Measurements from ENCODE around the gene MARCHF10. TPM values are rescaled to one million over a fixed set of nuclear protein-coding genes. Genes with fewer than 3 reads are reported as not detected.

Gene MARCHF10
- total RNA-seq, 4 donors from 2014 or later: under 0.01 to 0.41 (median 0.18) TPM; not detected in 1

- TF ChIP-seq POLR2A (IDR thresholded peaks at IDR 0.05): no peak
- TF ChIP-seq, protein P1, sequence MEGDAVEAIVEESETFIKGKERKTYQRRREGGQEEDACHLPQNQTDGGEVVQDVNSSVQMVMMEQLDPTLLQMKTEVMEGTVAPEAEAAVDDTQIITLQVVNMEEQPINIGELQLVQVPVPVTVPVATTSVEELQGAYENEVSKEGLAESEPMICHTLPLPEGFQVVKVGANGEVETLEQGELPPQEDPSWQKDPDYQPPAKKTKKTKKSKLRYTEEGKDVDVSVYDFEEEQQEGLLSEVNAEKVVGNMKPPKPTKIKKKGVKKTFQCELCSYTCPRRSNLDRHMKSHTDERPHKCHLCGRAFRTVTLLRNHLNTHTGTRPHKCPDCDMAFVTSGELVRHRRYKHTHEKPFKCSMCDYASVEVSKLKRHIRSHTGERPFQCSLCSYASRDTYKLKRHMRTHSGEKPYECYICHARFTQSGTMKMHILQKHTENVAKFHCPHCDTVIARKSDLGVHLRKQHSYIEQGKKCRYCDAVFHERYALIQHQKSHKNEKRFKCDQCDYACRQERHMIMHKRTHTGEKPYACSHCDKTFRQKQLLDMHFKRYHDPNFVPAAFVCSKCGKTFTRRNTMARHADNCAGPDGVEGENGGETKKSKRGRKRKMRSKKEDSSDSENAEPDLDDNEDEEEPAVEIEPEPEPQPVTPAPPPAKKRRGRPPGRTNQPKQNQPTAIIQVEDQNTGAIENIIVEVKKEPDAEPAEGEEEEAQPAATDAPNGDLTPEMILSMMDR (IDR thresholded peaks at IDR 0.05): no peak
- H3K36me3 ChIP-seq: no peaks in the 10 kb centered on the region
- H3K9me3 ChIP-seq: no peaks in the 10 kb centered on the region
- H3K4me1 ChIP-seq: no peaks in the 10 kb centered on the region
- DNase-seq: no peak
- H3K27me3 ChIP-seq: no peaks in the 10 kb centered on the region
- H3K4me3 ChIP-seq: no peak overlapping the region
- no peak overlapping the region for H3K27ac ChIP-seq
- intact Hi-C loops (cut with DNase I; ENCODE audit: low total_unique reads): no loop called here
Observed at GRCh38 chr17:62666801-62667591, 141.1 kb downstream of the MARCHF10 start.

DNA sequence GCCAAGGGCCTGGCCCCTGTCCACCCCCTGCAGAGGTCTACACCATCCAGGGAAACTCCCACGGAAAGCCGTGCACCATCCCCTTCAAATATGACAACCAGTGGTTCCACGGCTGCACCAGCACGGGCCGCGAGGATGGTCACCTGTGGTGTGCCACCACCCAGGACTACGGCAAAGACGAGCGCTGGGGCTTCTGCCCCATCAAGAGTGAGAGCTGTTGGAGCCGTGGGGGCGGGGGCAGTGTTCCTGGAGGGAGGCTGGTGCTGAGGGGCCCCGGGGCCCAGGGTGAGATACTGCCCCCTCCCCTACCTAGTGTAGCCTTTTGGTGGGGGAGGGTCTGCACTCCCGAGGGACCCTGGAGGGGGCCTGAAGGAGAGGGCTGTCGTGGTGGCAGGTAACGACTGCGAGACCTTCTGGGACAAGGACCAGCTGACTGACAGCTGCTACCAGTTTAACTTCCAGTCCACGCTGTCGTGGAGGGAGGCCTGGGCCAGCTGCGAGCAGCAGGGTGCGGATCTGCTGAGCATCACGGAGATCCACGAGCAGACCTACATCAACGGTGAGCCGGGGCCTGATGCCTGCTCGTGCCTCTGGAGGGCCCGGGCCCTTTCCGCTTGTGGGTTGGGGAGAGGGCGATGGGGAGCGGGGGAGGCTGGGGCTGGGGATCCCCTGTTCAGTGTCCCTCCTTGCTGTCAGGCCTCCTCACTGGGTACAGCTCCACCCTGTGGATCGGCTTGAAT lies 141.9 kb downstream of the MARCHF10 start:
- H3K4me3 ChIP-seq: no peak overlapping the region
- H3K4me1 ChIP-seq: no peaks in the 10 kb centered on the region
- TF ChIP-seq, protein P1 (IDR thresholded peaks at IDR 0.05): no peak
- no peak for TF ChIP-seq POLR2A (IDR thresholded peaks at IDR 0.05)
- DNase-seq: no peak
- H3K9me3 ChIP-seq: no peaks in the 10 kb centered on the region
- H3K36me3 ChIP-seq: no peaks in the 10 kb centered on the region
- intact Hi-C loops (cut with DNase I; ENCODE audit: low total_unique reads): no loop called here
- no peaks in the 10 kb centered on the region for H3K27me3 ChIP-seq
- H3K27ac ChIP-seq: no peak overlapping the region

DNA sequence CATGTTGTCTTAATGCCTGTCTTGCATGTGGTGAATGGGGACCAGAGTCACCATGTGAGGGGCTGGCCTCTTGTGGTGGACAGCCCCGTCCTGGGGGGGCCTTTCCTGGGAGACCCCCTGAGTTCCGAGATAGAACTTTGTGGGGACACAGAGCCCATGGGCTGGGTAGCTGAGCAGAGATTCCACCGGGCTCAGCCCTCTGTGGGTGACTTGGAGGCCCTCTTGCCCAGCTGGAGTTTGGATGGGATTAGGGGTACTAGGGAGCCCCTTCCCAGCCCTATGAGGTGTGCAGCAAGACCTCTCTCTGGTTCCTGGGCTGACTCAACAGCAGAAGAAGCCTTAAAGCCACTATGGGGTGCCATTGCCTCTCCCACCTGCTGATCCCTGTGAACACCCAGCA lies 142.5 kb downstream of the MARCHF10 start:
- Histone ChIP-seq H3K36me3 (no peaks in the 10 kb centered on the region), H3K4me1 (no peaks in the 10 kb centered on the region), H3K4me3 (no peak overlapping the region), H3K27me3 (no peaks in the 10 kb centered on the region), H3K9me3 (peaks cover 0 to under 1% of the 10 kb centered on the region in 2 donors), H3K27ac (no peak overlapping the region)
- no peak for DNase-seq
- TF ChIP-seq, protein P1 (IDR thresholded peaks at IDR 0.05): no peak
- TF ChIP-seq POLR2A (IDR thresholded peaks at IDR 0.05): no peak
- intact Hi-C loops (cut with DNase I; ENCODE audit: low total_unique reads): no loop called here

DNA sequence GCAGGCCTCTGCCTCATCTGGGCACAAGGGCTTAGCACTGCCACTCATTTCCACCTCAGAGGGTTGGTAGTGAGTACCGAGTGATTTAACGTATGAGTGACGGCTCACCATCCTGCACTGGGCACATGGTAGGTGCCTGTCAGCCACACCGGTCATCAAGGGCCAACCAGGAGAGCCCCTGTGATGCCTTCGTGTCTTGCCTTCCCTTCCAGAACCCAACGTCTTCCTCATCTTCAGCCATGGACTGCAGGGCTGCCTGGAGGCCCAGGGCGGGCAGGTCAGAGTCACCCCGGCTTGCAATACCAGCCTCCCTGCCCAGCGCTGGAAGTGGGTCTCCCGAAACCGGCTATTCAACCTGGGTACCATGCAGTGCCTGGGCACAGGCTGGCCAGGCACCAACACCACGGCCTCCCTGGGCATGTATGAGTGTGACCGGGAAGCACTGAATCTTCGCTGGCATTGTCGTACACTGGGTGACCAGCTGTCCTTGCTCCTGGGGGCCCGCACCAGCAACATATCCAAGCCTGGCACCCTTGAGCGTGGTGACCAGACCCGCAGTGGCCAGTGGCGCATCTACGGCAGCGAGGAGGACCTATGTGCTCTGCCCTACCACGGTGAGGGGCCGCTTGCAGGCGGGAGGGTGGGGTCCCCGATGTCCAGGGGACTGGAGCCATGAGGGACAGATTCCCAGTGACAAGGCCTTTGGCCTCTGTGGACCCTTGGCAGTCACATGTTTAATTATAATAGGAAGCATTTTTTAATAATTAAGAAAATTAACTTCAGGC lies 143.6 kb downstream of the MARCHF10 start:
- no peak overlapping the region for H3K27ac ChIP-seq
- no peak for DNase-seq
- no peak for TF ChIP-seq POLR2A (IDR thresholded peaks at IDR 0.05)
- TF ChIP-seq, protein P1 (IDR thresholded peaks at IDR 0.05): no peak
- H3K36me3 ChIP-seq: no peaks in the 10 kb centered on the region
- no peaks in the 10 kb centered on the region for H3K27me3 ChIP-seq
- no peaks in the 10 kb centered on the region for H3K4me1 ChIP-seq
- H3K4me3 ChIP-seq: no peak overlapping the region
- peaks cover 0 to 4% of the 10 kb centered on the region in 2 donors for H3K9me3 ChIP-seq
- intact Hi-C loops (cut with DNase I; ENCODE audit: low total_unique reads): no loop called here
